HG02571 (cell line): ENCODE measurements around the gene SFXN5.
A peak's percentile ranks its signal among the peaks of the same experiment; 100 is the strongest.

Experiments used
- ATAC-seq: cut with Tn5 transposase; IDR thresholded peaks from one replicate; pipeline ENCODE4 v1.9.1; 2021; ENCODE audit warnings: mild to moderate bottlenecking, moderate library complexity; ENCODE audit not compliant: unreplicated experiment

Gene SFXN5

DNA sequence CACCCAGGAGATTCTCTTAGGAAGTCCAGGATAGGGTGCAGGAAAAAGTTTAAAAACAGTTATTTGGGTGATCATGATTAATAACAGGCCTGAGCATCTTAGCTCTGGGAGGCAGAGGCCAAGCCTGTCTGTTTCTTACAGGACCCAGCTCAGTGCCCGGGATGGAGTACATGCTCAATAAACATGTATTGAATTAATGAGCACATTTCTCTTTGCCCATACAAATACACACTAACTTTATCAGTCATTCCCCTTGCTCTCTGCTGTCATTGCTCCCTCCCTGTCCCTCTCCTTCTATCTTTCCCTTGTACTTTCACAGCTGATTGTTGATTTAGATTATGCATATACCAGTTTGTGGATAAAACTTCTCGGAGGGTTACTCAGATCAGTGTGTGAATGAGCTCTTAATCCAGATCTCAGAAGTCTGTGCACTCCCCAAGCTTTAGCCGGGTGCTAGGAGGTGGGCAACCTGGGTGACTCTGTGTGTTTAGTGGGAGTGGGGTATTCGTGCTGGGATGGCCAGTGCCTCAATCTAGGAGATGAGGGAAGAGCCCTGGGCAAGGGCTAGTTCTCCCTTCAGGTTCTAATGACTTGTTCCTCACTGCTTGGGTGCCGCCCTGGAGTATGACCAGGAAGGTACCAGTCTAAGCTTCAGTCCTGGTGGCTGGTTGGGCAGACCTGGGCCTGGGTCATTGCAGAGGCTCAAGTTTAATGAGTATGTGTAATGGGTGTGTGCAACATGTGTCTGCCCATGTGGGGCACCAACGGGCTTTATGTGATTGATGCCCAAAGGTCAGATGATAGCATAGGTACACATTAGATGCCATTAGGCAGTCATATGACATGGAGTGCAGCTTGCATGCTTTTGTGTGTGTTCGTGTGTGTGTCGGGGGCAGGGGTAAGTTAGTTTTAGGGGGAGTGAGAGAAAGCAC, 143.6 kb downstream of the SFXN5 start:
- no peak for ATAC-seq

GRCh38 chr2:72926811-72927465, 144.6 kb downstream of the SFXN5 start:
- ATAC-seq: no peak

DNA sequence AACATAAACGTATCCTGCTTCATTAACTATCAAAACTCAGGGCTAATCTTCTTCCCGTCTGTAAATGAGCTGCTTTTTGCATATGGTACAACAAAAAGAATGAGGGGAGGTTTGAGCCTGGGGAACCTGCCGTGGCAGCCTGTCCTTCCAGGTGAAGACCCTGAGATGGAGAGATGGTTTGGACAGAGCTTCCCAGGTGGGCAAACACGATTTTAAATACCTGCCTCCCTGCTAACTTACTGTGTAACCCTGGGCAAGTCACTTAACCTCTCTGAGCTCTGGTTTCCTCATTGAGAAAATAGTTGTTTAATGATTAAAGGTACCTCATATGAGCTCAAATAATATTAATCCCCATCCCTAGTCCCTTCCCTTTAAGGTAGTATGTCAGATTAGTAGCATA, 145.1 kb downstream of the SFXN5 start:
- no peak for ATAC-seq

DNA sequence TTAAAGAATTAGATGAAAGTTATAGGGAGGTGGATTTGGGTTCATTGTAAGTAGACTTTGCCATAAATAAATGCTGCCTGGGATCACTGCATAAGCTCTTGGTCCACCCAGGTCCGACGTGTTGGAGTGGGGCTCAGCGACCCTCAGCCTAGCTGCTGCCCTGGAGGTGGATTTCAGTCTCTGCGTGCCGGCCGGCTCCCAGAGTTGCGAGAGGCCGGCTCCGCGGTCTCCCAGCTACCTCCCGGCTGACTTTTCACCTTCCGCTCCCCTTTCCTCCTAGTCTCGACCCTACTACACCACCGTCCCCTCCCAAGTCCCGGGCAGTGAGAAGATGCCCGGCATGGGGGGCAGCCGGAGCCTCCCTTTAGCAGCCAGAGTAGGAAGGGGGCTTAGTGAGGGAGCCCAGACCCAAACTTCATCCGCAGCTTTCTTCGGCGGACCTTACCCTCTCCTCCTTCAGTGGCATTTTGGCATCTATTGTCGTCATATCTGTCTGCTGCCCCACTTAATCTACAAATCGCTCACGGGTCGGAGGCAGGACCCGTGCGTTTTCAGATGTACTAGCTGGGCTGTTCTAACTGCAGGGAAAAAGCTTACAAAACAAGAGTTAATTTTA, 146.1 kb downstream of the SFXN5 start:
- no peak for ATAC-seq

- peak; percentile 37 for ATAC-seq
Observed at GRCh38 chr2:72924353-72925240, 146.9 kb downstream of the SFXN5 start.

GRCh38 chr2:72923833-72924352, 147.6 kb downstream of the SFXN5 start:
- no peak for ATAC-seq

DNA sequence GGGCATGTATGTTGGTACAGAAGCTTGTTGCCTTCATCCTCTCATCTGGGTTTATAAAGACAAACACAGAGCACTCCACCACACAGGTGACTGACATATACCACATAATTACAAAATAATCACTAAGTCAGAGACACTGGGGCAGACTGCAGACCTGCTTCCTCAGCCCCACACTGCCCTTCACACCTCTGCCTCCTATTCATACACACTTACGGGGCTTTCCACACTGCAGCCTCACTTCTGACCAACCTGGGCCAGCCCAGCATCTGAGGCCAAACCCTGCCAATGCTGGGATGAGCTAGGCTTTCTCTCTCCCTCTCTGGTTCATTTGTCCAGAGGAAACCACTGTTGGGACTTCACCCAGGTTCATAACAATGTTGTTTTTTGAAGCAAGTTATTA, 149.7 kb downstream of the SFXN5 start:
- no peak for ATAC-seq

- no peak for ATAC-seq
Observed at GRCh38 chr2:72921088-72921851, 150.2 kb downstream of the SFXN5 start.

GRCh38 chr2:72920318-72921087, 151.0 kb downstream of the SFXN5 start:
- ATAC-seq: no peak

DNA sequence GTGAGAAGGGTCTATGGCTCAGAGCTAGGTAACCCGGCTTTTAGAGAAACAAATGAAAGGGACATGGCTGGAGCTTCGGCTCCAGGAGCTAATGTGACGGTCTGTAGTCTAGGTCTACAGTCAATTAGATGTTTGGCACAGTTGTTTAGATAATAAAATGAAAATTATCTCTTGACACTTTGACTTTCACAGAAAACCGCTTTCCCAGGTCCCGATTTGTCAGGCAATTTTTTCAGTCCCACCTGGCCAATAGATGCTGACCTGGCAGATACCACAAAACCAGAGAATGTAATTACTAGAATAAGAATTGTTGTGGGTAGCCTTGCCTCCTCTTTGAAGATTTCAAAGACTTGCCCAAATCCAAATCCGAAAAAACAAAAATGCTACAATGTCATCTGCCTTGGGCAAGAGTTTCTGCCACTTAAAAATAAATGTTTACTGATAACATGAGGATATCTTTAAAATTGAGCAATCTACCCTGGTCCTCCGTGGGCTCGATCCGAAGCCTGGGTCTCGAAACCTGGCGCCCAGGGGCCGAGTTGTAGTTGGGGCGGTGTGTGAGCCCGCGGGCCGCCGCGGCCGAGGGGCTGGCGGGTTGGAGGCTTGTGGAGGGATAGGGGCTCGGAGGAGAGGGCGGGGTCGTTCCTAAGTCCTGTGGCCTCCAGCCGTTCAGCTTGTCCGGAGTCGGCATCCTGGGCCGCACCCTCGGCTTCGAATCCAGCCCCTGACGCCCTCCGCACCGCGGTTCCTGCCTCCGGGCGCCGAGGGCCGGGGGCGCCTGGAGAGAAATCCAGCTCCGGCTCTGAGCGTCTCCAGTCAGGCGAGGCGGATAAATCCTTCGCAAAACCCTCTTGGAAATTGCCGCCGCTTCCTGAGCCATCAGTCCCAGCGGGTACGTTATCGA, 151.8 kb downstream of the SFXN5 start:
- no peak for ATAC-seq

DNA sequence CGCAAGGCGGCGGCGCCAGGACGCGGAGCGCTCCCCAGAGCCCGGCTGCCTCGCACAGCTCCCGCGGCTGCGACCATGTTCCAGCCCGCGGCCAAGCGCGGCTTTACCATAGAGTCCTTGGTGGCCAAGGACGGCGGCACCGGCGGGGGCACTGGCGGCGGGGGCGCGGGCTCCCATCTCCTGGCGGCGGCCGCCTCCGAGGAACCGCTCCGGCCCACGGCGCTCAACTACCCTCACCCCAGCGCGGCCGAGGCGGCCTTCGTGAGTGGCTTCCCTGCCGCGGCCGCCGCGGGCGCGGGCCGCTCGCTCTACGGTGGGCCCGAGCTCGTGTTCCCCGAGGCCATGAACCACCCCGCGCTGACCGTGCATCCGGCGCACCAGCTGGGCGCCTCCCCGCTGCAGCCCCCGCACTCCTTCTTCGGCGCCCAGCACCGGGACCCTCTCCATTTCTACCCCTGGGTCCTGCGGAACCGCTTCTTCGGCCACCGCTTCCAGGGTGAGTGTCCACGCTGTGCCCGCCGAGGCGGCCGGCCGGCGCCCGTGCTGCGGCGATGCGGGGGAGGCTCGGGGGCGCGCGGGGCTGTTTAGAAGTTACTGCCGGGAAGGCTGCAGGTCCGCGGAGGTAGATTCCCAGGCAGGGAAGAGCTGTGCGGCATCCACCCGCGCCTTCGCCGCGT, 153.5 kb downstream of the SFXN5 start:
- no peak for ATAC-seq

- peak; percentile 46 for ATAC-seq
Observed at GRCh38 chr2:72917138-72917876, 154.2 kb downstream of the SFXN5 start, which contains the start of gene EMX1. Gene EMX1, plus strand, starts transcription at chr2:72917519. Its CDS starts 334 bp downstream, at chr2:72917853.

DNA sequence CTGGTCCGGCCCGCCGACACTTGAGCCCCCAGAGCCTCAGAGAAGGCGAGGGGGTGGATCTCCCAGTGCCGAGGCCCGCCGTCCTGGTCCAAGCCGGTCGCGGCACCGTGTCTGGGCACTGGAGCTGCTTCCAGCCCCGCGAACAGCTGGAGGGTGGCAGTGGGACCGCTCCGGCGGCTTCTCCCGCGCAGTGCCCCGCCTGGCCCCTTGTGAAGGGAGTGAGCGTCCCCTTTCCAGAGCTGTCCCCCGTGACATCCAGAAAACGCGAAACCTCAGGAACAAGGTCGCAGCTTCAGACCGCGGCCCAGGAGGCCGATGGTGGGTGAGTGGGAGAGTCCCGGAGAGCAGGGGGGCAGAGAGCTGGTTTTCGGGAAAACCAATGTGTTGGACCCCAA, 154.8 kb downstream of the SFXN5 start:
- peak; percentile 10 for ATAC-seq

GRCh38 chr2:72915907-72916742, 155.4 kb downstream of the SFXN5 start:
- ATAC-seq: peak; percentile 51

DNA sequence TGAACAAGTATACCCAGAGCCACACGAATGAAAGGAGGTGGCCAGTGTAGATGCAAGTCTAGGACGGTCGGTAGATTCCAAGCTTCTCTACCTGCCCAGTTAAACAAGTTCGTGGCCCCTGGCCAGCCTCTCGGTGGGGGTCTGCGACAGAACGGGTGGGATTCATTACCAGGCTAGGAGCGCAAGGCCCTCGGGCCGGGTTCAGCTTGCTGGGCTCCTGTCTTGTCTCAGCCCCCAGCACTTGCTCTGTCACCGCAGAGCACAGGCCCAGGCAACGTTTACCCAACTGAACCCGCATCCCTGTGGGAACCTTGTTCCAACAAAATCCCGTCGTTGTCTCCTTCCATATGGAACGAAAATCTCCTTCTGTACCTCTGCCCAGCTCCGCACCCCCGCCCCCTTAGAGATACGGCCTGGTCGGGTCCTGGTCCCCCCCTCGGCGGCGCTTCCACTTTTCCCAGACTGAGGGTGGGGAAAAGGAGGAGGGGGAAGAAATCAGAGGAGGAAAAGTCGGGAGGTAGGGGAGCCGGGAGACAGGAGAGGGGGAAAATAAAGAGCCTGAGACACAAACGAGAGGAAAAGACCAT, 156.1 kb downstream of the SFXN5 start:
- ATAC-seq: no peak
